Fibroblast of the aortic adventitia (primary cell): ENCODE data around the gene KCTD16. TPM values are rescaled to one million over a fixed set of nuclear protein-coding genes. Genes with fewer than 3 reads are reported as not detected.
A peak's percentile ranks its signal among the peaks of the same experiment; 100 is the strongest.

Source experiments
- DNase-seq: peaks from one replicate; pipeline ENCODE4 v3.0.0-alpha.2; 2010; ENCODE audit warnings: low read depth
- H3K4me3 ChIP-seq: 2 replicates; pipeline ENCODE4 v1.5.1; 2011; ENCODE audit warnings: low read depth, mild to moderate bottlenecking, control low read depth, low read length, moderate library complexity
- total RNA-seq: library from RNA; depleted of rRNA; stranded (reverse); fragments of >200 nt; gene quantifications from 2 replicates; pipeline ENCODE4 v1.2.3, GENCODE V29; 2012; ENCODE audit warnings: low replicate concordance
- TF ChIP-seq, protein P1 (sequence below): IDR thresholded peaks from 2 replicates; pipeline ENCODE4 v1.5.1; 2011; ENCODE audit warnings: mild to moderate bottlenecking, low read length, control low read depth, inconsistent platforms; ENCODE audit not compliant: insufficient read depth

KCTD16 gene
- total RNA-seq, 1 donor: 12.6 TPM

DNA sequence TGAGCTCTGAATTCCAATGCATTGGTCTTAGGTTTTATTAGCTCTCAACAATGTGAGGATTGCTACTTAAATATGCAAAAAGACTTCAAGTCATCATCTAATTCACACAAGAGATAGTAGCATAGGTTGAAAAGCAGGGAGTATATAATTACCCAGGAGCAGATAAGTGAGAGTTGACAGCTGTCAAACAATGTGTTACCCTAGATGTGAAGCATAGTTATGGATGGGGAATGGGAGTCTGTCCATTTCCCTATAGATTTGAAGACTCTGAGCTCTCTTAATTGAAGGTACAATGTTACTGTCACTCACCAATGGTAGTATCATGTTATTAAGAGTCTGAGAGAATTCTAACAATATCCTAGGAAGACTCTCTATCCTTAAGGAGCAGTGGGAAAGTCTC, 160.7 kb downstream of the KCTD16 start:
- TF ChIP-seq, protein P1, sequence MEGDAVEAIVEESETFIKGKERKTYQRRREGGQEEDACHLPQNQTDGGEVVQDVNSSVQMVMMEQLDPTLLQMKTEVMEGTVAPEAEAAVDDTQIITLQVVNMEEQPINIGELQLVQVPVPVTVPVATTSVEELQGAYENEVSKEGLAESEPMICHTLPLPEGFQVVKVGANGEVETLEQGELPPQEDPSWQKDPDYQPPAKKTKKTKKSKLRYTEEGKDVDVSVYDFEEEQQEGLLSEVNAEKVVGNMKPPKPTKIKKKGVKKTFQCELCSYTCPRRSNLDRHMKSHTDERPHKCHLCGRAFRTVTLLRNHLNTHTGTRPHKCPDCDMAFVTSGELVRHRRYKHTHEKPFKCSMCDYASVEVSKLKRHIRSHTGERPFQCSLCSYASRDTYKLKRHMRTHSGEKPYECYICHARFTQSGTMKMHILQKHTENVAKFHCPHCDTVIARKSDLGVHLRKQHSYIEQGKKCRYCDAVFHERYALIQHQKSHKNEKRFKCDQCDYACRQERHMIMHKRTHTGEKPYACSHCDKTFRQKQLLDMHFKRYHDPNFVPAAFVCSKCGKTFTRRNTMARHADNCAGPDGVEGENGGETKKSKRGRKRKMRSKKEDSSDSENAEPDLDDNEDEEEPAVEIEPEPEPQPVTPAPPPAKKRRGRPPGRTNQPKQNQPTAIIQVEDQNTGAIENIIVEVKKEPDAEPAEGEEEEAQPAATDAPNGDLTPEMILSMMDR: no peak
- no peak overlapping the region for H3K4me3 ChIP-seq
- no peak for DNase-seq

DNA sequence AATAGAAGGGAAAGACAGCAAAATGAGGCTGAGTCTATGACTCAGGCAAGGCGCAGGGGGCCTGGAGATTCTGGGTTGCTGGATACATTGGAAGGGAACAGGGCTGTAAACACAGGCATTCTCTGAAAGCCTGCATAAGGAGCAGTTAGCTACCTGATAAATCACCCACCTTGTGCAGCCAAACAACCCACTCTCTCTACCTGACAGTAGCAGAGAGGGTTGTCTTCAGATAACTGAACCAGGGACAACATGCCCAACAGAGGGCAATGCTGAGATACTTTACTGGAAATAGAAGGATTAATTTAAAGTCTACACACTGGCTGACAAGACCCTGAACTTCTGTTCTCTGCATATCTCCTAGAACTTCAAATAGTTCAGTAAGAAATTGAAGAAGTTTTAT, 161.6 kb downstream of the KCTD16 start:
- TF ChIP-seq, protein P1: peak; percentile 5
- no peak for DNase-seq

DNA sequence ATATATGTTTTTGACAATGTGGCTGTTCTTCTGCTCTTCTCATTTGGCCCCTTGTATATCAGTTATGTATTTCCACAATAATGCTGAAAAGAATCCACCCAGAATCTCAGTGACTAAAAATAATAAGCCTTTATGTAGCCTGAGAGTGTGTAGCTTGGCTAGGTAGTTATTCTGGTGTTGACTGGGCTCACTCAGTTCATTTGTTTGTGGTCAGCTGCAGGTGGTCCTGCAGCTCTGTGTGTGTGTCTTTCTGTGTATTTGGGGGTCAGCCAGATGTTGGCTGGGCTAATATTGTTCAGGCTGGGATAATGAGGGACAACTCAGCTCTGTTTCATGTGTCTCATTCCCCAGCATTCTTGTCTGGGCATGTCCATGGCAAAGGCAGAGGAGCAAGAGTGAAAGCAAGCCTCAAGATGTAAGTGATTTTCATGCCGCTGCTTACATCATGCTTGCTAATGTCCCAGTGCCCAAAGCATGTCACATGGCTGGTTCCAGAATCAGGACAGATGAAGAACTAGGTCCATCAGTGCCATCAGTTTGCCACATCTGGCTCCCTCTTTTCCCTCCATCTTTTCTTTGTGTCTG, 162.8 kb downstream of the KCTD16 start:
- peak; percentile 16 for DNase-seq
- no peak overlapping the region for H3K4me3 ChIP-seq
- TF ChIP-seq, protein P1: no peak

More for the DNA sequence above, 161.6 kb downstream of the KCTD16 start:
- H3K4me3 ChIP-seq: no peak overlapping the region

DNA sequence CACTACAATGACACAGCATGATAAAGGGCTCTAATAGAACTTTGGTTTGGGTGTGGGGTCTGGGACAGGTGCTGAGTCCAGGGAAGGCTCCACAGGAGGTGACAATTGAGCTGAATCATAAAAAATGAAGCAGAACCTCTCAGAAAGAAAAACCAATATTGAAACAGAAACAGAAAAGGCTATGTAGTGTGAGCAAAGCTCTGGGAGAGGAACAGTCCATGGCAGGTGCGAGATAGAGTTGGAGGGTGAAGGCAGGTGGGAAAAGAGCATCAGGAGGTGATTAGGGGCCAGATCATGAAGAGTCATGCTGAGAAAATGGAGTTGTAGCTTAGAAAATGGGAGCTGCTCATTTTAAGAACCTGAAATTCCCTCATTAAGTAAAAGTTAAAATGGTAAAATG, 164.9 kb downstream of the KCTD16 start:
- no peak for DNase-seq
- no peak overlapping the region for H3K4me3 ChIP-seq
- TF ChIP-seq, protein P1: no peak

DNA sequence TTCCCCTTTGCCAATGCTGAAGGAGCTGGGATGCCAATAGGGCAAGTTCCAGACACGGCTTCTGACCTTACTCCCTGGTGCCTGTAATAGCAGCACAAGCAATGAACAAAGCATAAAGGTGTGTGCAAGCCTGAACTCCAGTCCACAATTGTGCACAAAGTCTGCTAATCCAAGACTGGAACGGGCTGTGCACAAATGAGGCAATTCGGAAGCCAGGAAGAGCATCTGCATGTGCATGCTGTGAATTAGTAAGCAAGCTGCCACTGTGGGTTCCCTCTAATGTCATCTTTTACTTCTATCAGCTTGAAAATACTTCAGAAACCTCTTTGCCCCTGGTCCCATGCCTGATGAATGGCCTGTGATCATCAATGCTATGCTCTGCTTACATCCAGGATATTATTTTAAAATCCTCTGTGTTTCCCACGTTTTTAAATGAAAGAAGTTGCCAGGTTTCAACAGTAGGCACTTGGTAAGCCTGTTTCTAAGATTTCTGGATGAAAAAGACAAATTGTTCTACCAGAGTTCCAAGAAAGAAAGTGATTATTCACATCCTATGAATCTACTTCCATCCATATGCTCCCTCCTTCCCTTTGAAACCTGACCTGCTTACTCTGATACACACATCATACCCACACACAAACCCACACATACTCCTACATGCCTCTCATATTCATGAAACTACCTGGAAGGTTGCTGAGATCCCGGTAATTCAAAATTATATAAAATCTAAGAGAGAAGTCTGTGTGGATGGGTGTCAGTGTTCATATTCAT, 165.7 kb downstream of the KCTD16 start:
- H3K4me3 ChIP-seq: no peak overlapping the region
- DNase-seq: no peak
- TF ChIP-seq, protein P1: no peak

DNA sequence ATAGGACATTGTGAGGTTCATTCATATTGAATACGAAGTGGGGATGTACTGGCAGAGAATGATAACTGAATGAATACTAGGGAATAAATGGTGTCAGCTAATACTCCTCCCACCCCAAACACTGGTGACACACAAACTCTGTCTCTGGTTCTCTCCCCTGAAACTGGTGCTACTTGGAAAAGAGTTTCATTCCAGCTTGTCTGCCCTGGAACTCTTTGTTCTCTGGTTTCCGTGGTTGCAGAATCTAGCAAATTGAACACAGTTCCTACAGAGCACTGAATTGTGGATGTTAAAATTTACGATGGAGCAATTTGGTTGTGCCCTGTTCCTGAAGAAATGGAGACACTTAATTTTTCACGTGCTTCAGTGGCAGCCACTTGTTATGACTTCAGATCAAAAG, 181.7 kb downstream of the KCTD16 start:
- TF ChIP-seq, protein P1: no peak
- no peak overlapping the region for H3K4me3 ChIP-seq

More for the DNA sequence above, 181.7 kb downstream of the KCTD16 start:
- no peak for DNase-seq
